Aorta (tissue), 5 donors: ENCODE data around the gene DEPDC1B. TPM values are rescaled to one million over a fixed set of nuclear protein-coding genes. Genes with fewer than 3 reads are reported as not detected.
"Not testable (repeated sequence)": the region's sequence is repeated elsewhere in the genome, so short reads cannot be mapped to it uniquely, and the experiment has no call there.

Experiments used
- ATAC-seq: fragments of 200-7000 bp; cut with Tn5 transposase; one replicate; pipeline ENCODE4 v1.9.1; 2022; ENCODE audit warnings: moderate library complexity; ENCODE audit not compliant: low FRiP score
- DNase-seq, 2 donors: peaks; one replicate each; pipeline ENCODE4 v3.0.0-alpha.2; 2020
- H3K27ac ChIP-seq, 2 donors: one replicate each; pipeline ENCODE4 v1.5.1; 2013; ENCODE audit warnings: low read length in 2 of 2, mild to moderate bottlenecking in 2 of 2, moderate library complexity in 2 of 2, control low read depth in 1 of 2, inconsistent platforms in 1 of 2, low read depth in 1 of 2
- H3K27me3 ChIP-seq, 2 donors: one replicate each; pipeline ENCODE4 v1.6.1; 2013; ENCODE audit warnings: control low read depth in 1 of 2, low read length in 1 of 2, mild to moderate bottlenecking in 1 of 2, moderate library complexity in 1 of 2; ENCODE audit not compliant: insufficient read depth in 2 of 2, control insufficient read depth in 1 of 2
- H3K36me3 ChIP-seq, 2 donors: one replicate each; pipeline ENCODE4 v1.6.1; 2013; ENCODE audit warnings: control low read depth in 1 of 2, low read length in 1 of 2, mild to moderate bottlenecking in 1 of 2; ENCODE audit not compliant: insufficient read depth in 2 of 2, control insufficient read depth in 1 of 2
- H3K4me1 ChIP-seq, 2 donors: one replicate each; pipeline ENCODE4 v1.6.1; 2013; ENCODE audit warnings: low read length in 2 of 2, control low read depth in 1 of 2, mild to moderate bottlenecking in 1 of 2, moderate library complexity in 1 of 2; ENCODE audit not compliant: insufficient read depth in 2 of 2, control insufficient read depth in 1 of 2
- H3K4me3 ChIP-seq, 2 donors: one replicate each; pipeline ENCODE4 v1.5.1; 2013; ENCODE audit warnings: low read length in 2 of 2, control low read depth in 1 of 2, mild to moderate bottlenecking in 1 of 2
- H3K9me3 ChIP-seq: one replicate; pipeline ENCODE4 v1.6.1; 2013; ENCODE audit warnings: mild to moderate bottlenecking, low read length; ENCODE audit not compliant: control insufficient read depth
- WGBS, 2 donors: extraction: QIAGEN DNeasy Blood & Tissue Kit; methylation state at CpG; one replicate each; pipeline ENCODE4 v1.1.7; 2013; 5-methylcytosine and 5-hydroxymethylcytosine counted together
- intact Hi-C, 2 donors: fragments of 100-400 bp; cut with DNase I; formaldehyde crosslinking; loops; one replicate each; pipeline versions ENCODE4 v1.14.2 to v1.15.0; 2022
- polyA plus RNA-seq, 2 donors: library from polyadenylated mRNA; stranded (reverse); fragments of 200-250 nt; gene quantifications; one replicate each; pipeline ENCODE4 v1.2.3, GENCODE V29; 2013
- total RNA-seq, 2 donors: library from RNA; stranded (reverse); fragmentation: NEBNext Ultra II Directional; extraction: Animal tissue kit (Norgen Biotek cat#: 25700); gene quantifications; one replicate each; pipeline ENCODE4 v1.2.1, GENCODE V29; 2021
- donor health status: healthy with polysubstance abuse.
- donor health status: Bipolar disorder and iron deficiency.
- donor health status: DM: no; HTN: no; CAD: no.
- donor health status: DM: no; HTN: no; CAD: no.
- donor health status: DM: yes; HTN: yes; CAD: no.

Gene DEPDC1B
- total and polyA plus RNA-seq, 4 donors, result 0.48 to 2.1 (median 1.3) TPM; not detected in 1

DNA sequence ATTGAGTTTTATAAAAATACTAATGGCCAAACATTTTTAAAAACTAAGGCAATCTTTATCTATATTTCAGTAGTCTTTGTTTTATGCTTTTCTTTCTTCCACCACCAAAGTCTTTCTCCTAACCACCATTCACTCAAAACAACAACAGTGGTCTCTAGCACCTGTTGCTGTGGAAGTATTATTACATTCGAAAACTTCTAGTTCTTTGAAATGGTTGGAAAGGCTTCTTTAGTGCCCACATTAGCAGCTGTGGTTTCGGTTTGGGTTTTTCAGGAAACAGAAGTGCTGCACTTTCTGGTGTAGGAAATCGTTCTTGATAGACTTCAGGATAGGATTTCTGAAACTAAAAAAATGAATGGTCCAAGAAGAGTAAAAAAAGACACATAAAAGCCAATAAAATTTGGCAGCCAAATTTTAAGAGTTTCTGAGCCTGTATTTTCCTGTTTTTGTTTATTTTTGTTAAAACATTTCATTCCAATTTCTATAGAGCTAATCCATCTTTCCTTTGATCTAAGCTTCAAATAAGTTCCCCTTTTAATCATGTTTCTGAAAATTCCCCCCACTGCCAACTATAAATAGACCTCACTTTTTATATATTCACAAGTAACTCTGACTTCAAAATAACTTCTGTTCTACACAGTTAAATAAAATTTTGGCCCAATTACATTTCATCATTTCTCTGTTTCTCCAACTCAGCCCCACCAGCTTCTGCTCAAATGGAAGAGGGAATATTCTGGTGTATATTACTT is 102.2 kb downstream of the DEPDC1B start:
- Histone ChIP-seq H3K27ac (no peak overlapping the region), H3K9me3 (no peaks in the 10 kb centered on the region), H3K4me1 (no peaks in the 10 kb centered on the region), H3K27me3 (no peaks in the 10 kb centered on the region), H3K36me3 (no peaks in the 10 kb centered on the region), H3K4me3 (peak overlapping the region in 1 of 2 donors; percentile 18)
- WGBS, 2 donors, result 2 to 6% methylated on average over 3 of the region's 3 CpGs
- intact Hi-C loops, result loop anchor here in 1 of 2 donors (5.0 kb wide), 3 partner anchors 55 to 120 kb away; no protein-coding TSS in a partner anchor
- ATAC-seq, result no peak
- DNase-seq, result no peak

DNA sequence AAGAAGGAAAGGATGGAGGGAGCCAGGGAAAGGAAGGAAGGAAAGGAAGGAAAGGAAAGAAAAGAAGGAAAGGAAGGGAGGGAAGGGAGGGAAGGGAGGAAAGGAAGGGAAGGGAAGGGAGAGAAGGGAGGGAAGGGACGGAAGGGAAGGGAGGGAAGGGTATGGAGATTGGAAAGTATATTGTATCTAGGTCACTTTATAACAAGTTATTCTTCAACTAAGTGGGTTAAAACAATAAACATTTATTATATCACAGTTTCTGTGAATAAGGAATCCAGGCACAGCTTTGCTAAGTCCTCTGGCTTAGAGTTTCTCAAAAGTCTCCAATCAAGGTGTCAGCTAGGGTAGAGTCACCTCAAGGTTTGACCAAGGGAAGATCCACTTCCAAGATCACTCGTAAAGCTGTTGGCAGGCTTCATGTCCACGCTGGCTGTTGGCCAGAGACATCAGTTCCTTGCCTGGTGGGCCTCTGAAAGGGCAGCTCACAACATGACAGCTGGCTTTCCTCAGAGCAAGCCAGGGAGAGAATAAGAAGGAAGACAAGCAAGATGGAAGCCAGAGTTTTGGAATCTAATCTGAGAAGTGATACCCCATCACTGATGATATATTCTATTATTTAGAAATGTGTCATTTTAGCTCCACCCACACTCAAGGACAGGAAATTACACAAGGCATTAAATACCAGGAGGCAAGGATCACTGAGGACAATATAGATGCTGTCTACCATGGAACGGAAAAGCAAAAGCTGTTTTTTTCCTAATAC is 105.1 kb downstream of the DEPDC1B start:
- no peak for DNase-seq
- ATAC-seq, result no peak
- intact Hi-C loops, result loop anchor here in 1 of 2 donors (5.0 kb wide), 3 partner anchors 53 to 118 kb away; no protein-coding TSS in a partner anchor
- no peaks in the 10 kb centered on the region for H3K36me3 ChIP-seq
- H3K4me3 ChIP-seq, result no peak overlapping the region
- 67% methylated on average over 4 of the region's 4 CpGs for WGBS, 2 donors
- peak overlapping the region in 1 of 2 donors; percentile 17 for H3K27ac ChIP-seq
- no peaks in the 10 kb centered on the region for H3K27me3 ChIP-seq
- no peaks in the 10 kb centered on the region for H3K9me3 ChIP-seq
- H3K4me1 ChIP-seq, result no peaks in the 10 kb centered on the region

GRCh38 chr5:60590172-60590571 is 109.8 kb downstream of the DEPDC1B start:
- H3K4me3 ChIP-seq, result no peak overlapping the region
- no peaks in the 10 kb centered on the region for H3K36me3 ChIP-seq
- WGBS, 2 donors, result 72 to 93% methylated on average over 2 of the region's 2 CpGs
- H3K27me3 ChIP-seq, result no peaks in the 10 kb centered on the region
- no peak overlapping the region for H3K27ac ChIP-seq
- H3K4me1 ChIP-seq, result no peaks in the 10 kb centered on the region
- no peaks in the 10 kb centered on the region for H3K9me3 ChIP-seq
- DNase-seq, result no peak
- intact Hi-C loops, result no loop called here
- ATAC-seq, result no peak

- 92 to 95% methylated on average over 6 of the region's 6 CpGs for WGBS, 2 donors
- not testable (repeated sequence) for H3K9me3 ChIP-seq, H3K4me3 ChIP-seq, H3K36me3 ChIP-seq, H3K4me1 ChIP-seq, ATAC-seq, H3K27me3 ChIP-seq, H3K27ac ChIP-seq, DNase-seq
- intact Hi-C loops, result loop anchor here (5.0 to 10.0 kb wide), 4 partner anchors 57 to 775 kb away; no protein-coding TSS in a partner anchor
Measured at GRCh38 chr5:60587312-60587711, 112.7 kb downstream of the DEPDC1B start.

GRCh38 chr5:60586307-60586901 is 113.6 kb downstream of the DEPDC1B start:
- intact Hi-C loops, result loop anchor here (5.0 to 10.0 kb wide), 4 partner anchors 58 to 774 kb away; no protein-coding TSS in a partner anchor
- WGBS, 2 donors, result 93 to 98% methylated on average over 1 of the region's 1 CpG
- Histone ChIP-seq H3K9me3 (no peaks in the 10 kb centered on the region), H3K4me1 (no peaks in the 10 kb centered on the region), H3K27ac (no peak overlapping the region), H3K36me3 (no peaks in the 10 kb centered on the region), H3K27me3 (no peaks in the 10 kb centered on the region), H3K4me3 (no peak overlapping the region)
- DNase-seq (no peak), ATAC-seq (no peak)

DNA sequence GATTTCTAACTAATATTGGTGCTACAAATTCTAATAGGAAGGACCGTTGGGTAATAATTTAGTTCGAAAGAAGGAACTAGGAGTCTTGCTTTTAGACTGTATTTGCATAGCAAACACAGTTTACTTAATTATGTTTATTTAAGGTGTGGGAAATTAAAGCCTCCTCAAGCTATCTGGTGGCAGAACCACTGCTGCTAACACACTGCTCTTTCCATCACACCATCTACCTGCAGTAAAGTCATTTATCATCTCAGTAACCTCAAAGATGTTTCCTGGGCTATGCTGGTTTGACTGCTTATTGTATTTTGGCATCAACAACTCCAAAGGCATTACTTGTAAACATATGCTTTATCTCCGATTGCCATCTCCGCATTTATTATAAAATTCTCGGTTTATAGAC is 114.3 kb downstream of the DEPDC1B start:
- DNase-seq (no peak), ATAC-seq (no peak)
- intact Hi-C loops, result loop anchor here (5.0 to 10.0 kb wide), 4 partner anchors 59 to 773 kb away; no protein-coding TSS in a partner anchor
- H3K27me3 ChIP-seq, result no peaks in the 10 kb centered on the region
- WGBS, 2 donors, result 89 to 90% methylated on average over 5 of the region's 5 CpGs
- H3K9me3 ChIP-seq, result no peaks in the 10 kb centered on the region
- H3K4me3 ChIP-seq, result no peak overlapping the region
- H3K27ac ChIP-seq, result no peak overlapping the region
- no peaks in the 10 kb centered on the region for H3K4me1 ChIP-seq
- no peaks in the 10 kb centered on the region for H3K36me3 ChIP-seq

DNA sequence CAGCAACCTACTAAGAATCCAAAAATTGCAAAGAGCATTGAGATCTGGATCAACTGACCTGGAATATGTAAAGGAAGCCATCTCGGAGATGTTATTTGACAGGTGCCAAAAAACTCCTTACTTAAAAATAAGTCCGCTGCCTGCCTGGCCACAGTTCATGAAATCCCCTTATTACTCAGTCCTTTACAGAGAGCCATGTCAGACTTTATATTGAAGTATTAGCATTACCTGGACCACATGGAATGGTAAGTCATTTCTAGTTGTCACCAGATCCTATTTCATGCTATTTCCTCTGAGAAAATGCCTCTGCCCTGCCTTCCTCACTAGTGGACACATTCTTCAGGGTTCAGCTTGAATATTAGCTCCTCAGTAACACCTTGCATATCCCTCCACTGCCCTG is 115.7 kb downstream of the DEPDC1B start:
- Histone ChIP-seq H3K9me3 (no peaks in the 10 kb centered on the region), H3K4me3 (no peak overlapping the region), H3K27ac (no peak overlapping the region), H3K36me3 (no peaks in the 10 kb centered on the region), H3K27me3 (no peaks in the 10 kb centered on the region), H3K4me1 (no peaks in the 10 kb centered on the region)
- DNase-seq (no peak), ATAC-seq (no peak)
- 75 to 80% methylated on average over 2 of the region's 2 CpGs for WGBS, 2 donors
- intact Hi-C loops, result loop anchor here (5.0 to 10.0 kb wide), 3 partner anchors 42 to 772 kb away; no protein-coding TSS in a partner anchor

DNA sequence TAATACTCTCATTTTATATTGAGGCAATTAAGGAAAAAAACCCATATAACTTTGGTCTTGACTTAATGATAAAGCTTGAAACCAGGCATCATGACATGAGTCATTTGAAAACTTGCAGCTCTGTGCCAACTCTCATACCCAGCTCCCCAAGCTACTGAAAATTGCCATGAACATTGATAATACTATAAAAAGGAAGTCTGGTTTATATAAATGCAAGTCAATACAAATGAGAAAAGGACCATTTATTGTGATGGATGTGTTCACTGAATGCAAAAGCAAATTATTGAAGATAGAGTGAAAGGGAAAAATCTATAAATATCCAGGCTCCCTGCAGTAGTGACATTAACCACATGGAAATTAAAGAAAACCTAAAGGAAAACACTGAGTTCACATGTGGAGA is 116.3 kb downstream of the DEPDC1B start:
- H3K4me1 ChIP-seq, result no peaks in the 10 kb centered on the region
- H3K36me3 ChIP-seq, result no peaks in the 10 kb centered on the region
- no peak overlapping the region for H3K4me3 ChIP-seq
- intact Hi-C loops, result loop anchor here (5.0 to 10.0 kb wide), 3 partner anchors 41 to 771 kb away; no protein-coding TSS in a partner anchor
- no peaks in the 10 kb centered on the region for H3K27me3 ChIP-seq
- no peak for DNase-seq
- no peaks in the 10 kb centered on the region for H3K9me3 ChIP-seq
- no peak for ATAC-seq
- no peak overlapping the region for H3K27ac ChIP-seq
